ENCODE results near the gene BOC. TPM values are rescaled to one million over a fixed set of nuclear protein-coding genes. Genes with fewer than 3 reads are reported as not detected.

Gene BOC
- total and polyA plus RNA-seq, 10 donors = 1.5 to 21.9 (median 13.5) TPM

DNA sequence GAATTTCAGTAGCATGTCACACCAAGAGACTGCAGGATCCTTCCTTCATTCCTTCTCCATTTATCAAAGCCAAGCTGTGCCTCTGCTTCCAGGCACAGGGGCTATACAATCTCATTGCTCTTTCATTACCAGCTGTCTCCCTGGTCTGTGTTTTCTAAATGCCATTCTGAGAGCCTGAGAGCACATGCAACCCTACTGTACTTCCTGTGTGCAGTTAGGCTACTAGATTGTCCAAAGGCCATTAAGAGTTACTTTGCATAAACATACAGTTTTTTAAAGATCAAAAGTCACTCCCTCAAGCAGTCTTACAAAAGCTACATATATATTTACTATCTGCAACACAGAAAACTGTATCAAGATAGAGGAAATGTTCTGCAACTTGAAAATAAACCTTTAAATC, 119.8 kb downstream of the BOC start:
- no peak for DNase-seq
- Histone ChIP-seq H3K4me3 (no peak overlapping the region), H3K9me3 (no peaks in the 10 kb centered on the region), H3K27ac (no peak overlapping the region), H3K4me1 (no peaks in the 10 kb centered on the region), H3K36me3 (peaks cover 0 to 6% (median under 1%) of the 10 kb centered on the region in 6 donors), H3K27me3 (replicated peaks in 1 of 7) (no peaks in the 10 kb centered on the region)
- intact Hi-C loops (cut with DNase I; ENCODE audit: low total_unique reads) = no loop called here
- no peak for TF ChIP-seq POLR2AphosphoS5 (IDR thresholded peaks at IDR 0.05)
- TF ChIP-seq, protein P1, sequence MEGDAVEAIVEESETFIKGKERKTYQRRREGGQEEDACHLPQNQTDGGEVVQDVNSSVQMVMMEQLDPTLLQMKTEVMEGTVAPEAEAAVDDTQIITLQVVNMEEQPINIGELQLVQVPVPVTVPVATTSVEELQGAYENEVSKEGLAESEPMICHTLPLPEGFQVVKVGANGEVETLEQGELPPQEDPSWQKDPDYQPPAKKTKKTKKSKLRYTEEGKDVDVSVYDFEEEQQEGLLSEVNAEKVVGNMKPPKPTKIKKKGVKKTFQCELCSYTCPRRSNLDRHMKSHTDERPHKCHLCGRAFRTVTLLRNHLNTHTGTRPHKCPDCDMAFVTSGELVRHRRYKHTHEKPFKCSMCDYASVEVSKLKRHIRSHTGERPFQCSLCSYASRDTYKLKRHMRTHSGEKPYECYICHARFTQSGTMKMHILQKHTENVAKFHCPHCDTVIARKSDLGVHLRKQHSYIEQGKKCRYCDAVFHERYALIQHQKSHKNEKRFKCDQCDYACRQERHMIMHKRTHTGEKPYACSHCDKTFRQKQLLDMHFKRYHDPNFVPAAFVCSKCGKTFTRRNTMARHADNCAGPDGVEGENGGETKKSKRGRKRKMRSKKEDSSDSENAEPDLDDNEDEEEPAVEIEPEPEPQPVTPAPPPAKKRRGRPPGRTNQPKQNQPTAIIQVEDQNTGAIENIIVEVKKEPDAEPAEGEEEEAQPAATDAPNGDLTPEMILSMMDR (IDR thresholded peaks at IDR 0.05 in 8 of 11, conservative IDR thresholded peaks at IDR 0.05 in 3 of 11) = no peak
- no peak for TF ChIP-seq POLR2A (IDR thresholded peaks at IDR 0.05)

Other genes starting within 250 kb of the BOC start
- gene CD200R1, start 236.5 kb upstream of the BOC start, total RNA-seq = 10 to 100 TPM in 5 of 7 donors, 1 to 10 TPM in 2; 9.2 to 14.0 (median 10.9) TPM
- gene CD200R1, start 236.5 kb upstream of the BOC start, polyA plus RNA-seq = 1 to 10 TPM in 2 of 3 donors, under 1 TPM in 1; 0.91 to 1.4 (median 1.3) TPM
- 10 to 100 TPM; 12.2 to 27.9 (median 14.8) TPM for gene GTPBP8, start 220.6 kb upstream of the BOC start, total RNA-seq
- 1 to 10 TPM; 5.1 to 7.7 (median 7.4) TPM for gene GTPBP8, start 220.6 kb upstream of the BOC start, polyA plus RNA-seq
- gene CFAP44, start 229.9 kb downstream of the BOC start, total RNA-seq = 10 to 100 TPM in 3 of 7 donors, 1 to 10 TPM in 4; 3.8 to 19.6 (median 9.3) TPM
- gene CFAP44, start 229.9 kb downstream of the BOC start, polyA plus RNA-seq = 1 to 10 TPM; 4.2 to 6.1 (median 4.8) TPM